GM20000 (cell line): ENCODE results near the gene PRSS27.
"Not testable (repeated sequence)": the region's sequence is repeated elsewhere in the genome, so short reads cannot be mapped to it uniquely, and the experiment has no call there.

Experiments
- DNase-seq: peaks from one replicate; pipeline ENCODE4 v3.0.0; 2012; ENCODE audit warnings: low spot score
- CTCF ChIP-seq: IDR thresholded peaks from 2 replicates; pipeline ENCODE4 v1.5.1; 2012; ENCODE audit warnings: mild to moderate bottlenecking, control low read depth; ENCODE audit errors: extremely low read depth, missing control alignments

PRSS27 gene

DNA sequence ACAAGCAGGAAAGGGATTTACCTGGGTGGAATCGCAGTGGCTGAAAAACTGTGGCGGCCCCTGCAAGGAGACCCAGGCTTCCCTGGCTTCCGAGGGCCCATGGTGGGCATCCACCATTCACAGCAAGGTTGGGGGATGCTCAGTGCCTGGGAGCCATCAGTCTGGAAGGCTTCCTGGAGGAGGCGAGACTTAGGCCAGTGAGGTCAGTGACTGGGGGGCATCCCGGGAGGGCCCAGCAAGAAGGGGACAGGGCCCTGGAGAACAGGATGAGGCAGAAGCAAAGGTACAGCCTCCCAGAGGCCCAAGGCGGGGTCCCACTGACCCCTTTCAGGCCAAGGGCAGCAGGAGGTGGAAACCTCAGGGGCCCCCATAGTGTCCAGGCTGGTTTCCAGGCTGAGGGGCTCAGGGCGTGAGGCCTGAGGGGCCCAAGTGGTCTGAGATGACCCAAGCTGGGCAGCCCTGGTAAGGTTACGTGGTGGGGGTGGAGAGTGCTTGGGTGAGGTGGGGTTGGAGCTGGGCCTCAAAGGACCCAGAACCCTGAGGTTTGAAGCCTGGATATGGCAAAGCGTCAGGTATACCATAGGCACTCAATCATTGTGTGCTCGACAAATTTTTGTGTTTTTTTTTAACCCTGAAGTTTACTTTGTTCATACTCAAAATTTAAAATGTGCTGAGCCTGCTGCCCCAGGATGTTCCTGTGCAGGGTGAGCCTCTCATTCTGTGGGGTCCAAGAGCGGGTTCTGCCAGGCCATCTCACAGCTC is 16.6 kb upstream of the PRSS27 start:
- DNase-seq = no peak
- no peak for TF ChIP-seq CTCF

GRCh38 chr16:2734844-2735515 is 15.0 kb upstream of the PRSS27 start:
- no peak for DNase-seq
- TF ChIP-seq CTCF = no peak

DNA sequence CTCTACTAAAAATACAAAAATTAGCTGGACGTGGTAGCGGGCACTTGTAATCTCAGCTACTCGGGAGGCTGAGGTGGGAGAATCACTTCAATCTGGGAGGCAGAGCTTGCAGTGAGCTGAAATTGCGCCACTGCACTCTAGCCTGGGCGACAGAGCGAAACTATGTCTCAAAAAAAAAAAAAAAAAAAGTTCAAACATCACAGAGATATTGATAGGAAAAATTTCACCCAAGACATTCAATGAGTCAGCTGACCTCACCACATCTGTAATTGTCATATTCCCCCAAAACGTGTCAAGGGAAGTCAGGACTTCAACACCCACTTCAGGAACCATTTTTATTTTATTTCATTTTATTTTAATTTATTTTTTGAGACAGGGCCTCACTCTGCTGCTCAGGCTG is 8.0 kb upstream of the PRSS27 start:
- no peak for DNase-seq
- TF ChIP-seq CTCF = no peak

DNA sequence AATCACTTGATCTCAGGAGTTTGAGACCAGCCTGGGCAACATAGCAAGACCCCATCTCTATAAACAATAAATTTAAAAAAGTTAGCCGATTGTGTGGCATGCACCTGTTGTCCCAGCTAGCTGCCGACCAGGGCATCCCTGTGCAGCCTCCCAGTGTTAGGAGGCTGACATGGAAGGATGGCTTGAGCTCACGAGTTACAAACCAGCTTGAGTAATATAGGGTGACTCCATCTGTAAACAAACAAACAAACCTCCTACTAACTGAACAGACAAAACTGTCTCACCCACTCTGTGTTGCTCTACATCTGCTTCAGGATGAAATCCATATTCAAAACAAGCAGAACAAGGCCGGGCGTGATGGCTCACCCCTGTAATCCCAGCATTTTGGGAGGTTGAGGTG is 6.9 kb upstream of the PRSS27 start:
- TF ChIP-seq CTCF = no peak
- DNase-seq = no peak

GRCh38 chr16:2724816-2725348 is 4.9 kb upstream of the PRSS27 start:
- no peak for DNase-seq
- TF ChIP-seq CTCF = no peak

DNA sequence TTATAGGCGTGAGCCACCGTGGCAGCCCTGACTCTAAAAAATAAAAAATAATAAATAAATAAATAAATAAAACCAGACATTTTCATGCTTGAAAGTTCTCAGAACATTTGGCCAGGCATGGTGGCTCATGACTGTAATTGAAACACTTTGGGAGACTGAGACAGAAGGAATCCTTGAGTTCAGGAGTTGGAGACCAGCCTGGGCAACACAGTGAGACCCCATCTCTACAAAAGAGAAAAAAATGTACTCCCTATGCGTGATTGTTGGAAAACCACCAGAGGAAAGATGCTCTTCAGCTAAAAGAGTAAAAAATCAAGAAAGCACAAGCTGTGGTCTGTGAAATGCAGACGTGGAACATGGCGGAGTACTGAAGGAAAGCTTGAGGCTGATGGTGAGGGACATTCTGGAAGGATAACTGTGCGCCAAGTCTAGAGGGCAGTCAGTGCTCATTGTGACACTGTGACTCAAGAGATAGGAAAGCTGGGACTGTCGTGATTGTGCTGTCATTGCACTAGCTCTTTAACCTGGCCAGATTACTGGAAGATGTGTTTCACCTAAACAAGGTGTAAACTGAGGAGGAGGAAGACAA is 4.2 kb upstream of the PRSS27 start:
- no peak for DNase-seq
- no peak for TF ChIP-seq CTCF

- not testable (repeated sequence) for DNase-seq
Observed at GRCh38 chr16:2721634-2722173, 1.7 kb upstream of the PRSS27 start.
